T-cell (primary cell): ENCODE measurements around the gene ARAP1. TPM values are rescaled to one million over a fixed set of nuclear protein-coding genes. Genes with fewer than 3 reads are reported as not detected.
A peak's percentile ranks its signal among the peaks of the same experiment; 100 is the strongest.

Source experiments
- ATAC-seq, 4 experiments: fragments of 200-7000 bp in 3 of 4; fragments of 150-1000 bp in 1 of 4; cut with Tn5 transposase; replicated peaks in 1 of 4; 1 replicate in 3 of 4; 2 replicates in 1 of 4; pipeline ENCODE4 v1.10.0; 2021; ENCODE audit warnings: moderate library complexity in 3 of 4, mild to moderate bottlenecking in 2 of 4, moderate number of reproducible peaks in 1 of 4
- CTCF ChIA-PET, 2 donors: fragments of 300-600 bp; sonication (Branson Sonifier 250); formaldehyde crosslinking; loops; one replicate each; lab custom pipeline; 2022; ENCODE audit warnings: antibody characterized with exemption in 2 of 2; lab: Charles Lee
- POLR2A ChIA-PET, 2 donors: fragments of 300-600 bp; sonication (Branson Sonifier 250); formaldehyde crosslinking; loops; one replicate each; lab custom pipeline; 2022; ENCODE audit warnings: antibody characterized with exemption in 2 of 2; lab: Charles Lee
- DNase-seq, 35 experiments: peaks; one replicate each; pipeline versions ENCODE4 v3.0.0 to v3.0.0-alpha.2; 2013 to 2023
- H3K27ac ChIP-seq: one replicate; pipeline ENCODE4 v1.5.1; 2013; ENCODE audit warnings: low read length
- H3K27me3 ChIP-seq, 2 experiments: replicated peaks in 1 of 2; 1 replicate in 1 of 2; 2 replicates in 1 of 2; pipeline versions ENCODE4 v1.6.1 to v1.7.0; 2013; ENCODE audit warnings: low read length in 1 of 2, mixed read lengths in 1 of 2; ENCODE audit not compliant: control insufficient read depth in 2 of 2, insufficient read depth in 2 of 2; ENCODE audit errors: extremely low read depth in 1 of 2
- H3K36me3 ChIP-seq, 2 donors: 1 replicate in 1 of 2; 2 replicates in 1 of 2; pipeline versions ENCODE4 v1.6.1 to v1.7.0; 2013; ENCODE audit warnings: low read length in 1 of 2; ENCODE audit not compliant: control insufficient read depth in 2 of 2, insufficient read depth in 1 of 2; ENCODE audit errors: extremely low read depth in 1 of 2
- H3K4me1 ChIP-seq, 2 experiments: 1 replicate in 1 of 2; 2 replicates in 1 of 2; pipeline versions ENCODE4 v1.6.1 to v1.7.0; 2013; ENCODE audit warnings: low read length in 2 of 2, mixed read lengths in 1 of 2; ENCODE audit not compliant: insufficient read depth in 2 of 2, control insufficient read depth in 1 of 2; ENCODE audit errors: extremely low read depth in 1 of 2
- H3K4me3 ChIP-seq, 2 donors: 1 replicate in 1 of 2; 2 replicates in 1 of 2; pipeline versions ENCODE4 v1.5.1 to v1.7.0; 2013; ENCODE audit warnings: mild to moderate bottlenecking in 2 of 2, low read length in 1 of 2, moderate library complexity in 1 of 2; ENCODE audit not compliant: control insufficient read depth in 1 of 2; ENCODE audit errors: extremely low read depth in 1 of 2
- H3K9me3 ChIP-seq: 2 replicates; pipeline ENCODE4 v1.7.0; 2013
- H3K27ac Mint-ChIP-seq, 2 donors: one replicate each; pipeline ENCODE4 v1.8.0; 2020 to 2021; ENCODE audit warnings: mild to moderate bottlenecking in 2 of 2, mixed read lengths in 2 of 2
- H3K27me3 Mint-ChIP-seq, 2 donors: one replicate each; pipeline ENCODE4 v1.8.0; 2021 to 2022; ENCODE audit warnings: mixed read lengths in 2 of 2
- H3K36me3 Mint-ChIP-seq: one replicate; pipeline ENCODE4 v1.8.0; 2021; ENCODE audit warnings: mixed read lengths
- H3K4me1 Mint-ChIP-seq, 3 donors: one replicate each; pipeline ENCODE4 v1.8.0; 2020 to 2022; ENCODE audit warnings: mixed read lengths in 3 of 3, mild to moderate bottlenecking in 1 of 3
- H3K4me3 Mint-ChIP-seq, 3 donors: one replicate each; pipeline ENCODE4 v1.8.0; 2020 to 2022; ENCODE audit warnings: mild to moderate bottlenecking in 3 of 3, mixed read lengths in 3 of 3, moderate library complexity in 3 of 3
- H3K9me3 Mint-ChIP-seq, 3 donors: one replicate each; pipeline ENCODE4 v1.8.0; 2020 to 2022; ENCODE audit warnings: mixed read lengths in 3 of 3
- WGBS: methylation state at CpG from one replicate; pipeline ENCODE4 v1.1.5; 2013; ENCODE audit warnings: missing lambda C conversion rate; ENCODE audit not compliant: insufficient coverage; 5-methylcytosine and 5-hydroxymethylcytosine counted together
- total RNA-seq, 35 experiments: library from RNA in 6 of 35; stranded (reverse) in 6 of 35; fragments of 120-200 nt in 1 of 35; gene quantifications; one replicate each; pipeline versions ENCODE4 v1.2.1 to v1.2.4 and lab custom pipeline; 2013 to 2026

The ARAP1 gene
- total RNA-seq, 5 donors from 2014 or later (not counting 1 experiment from before 2014, with no cell fraction given): 117 to 162 (median 148) TPM

GRCh38 chr11:72688929-72689328, 63.3 kb downstream of the ARAP1 start:
- H3K4me1 Mint-ChIP-seq: peaks cover 14 to 22% (median 21%) of the 10 kb centered on the region in 3 donors
- Histone ChIP-seq H3K9me3 (no peaks in the 10 kb centered on the region), H3K27ac (no peak overlapping the region), H3K4me1 (peaks cover 0 to 7% of the 10 kb centered on the region in 2 experiments), H3K36me3 (peaks cover 24 to 71% of the 10 kb centered on the region in 2 donors), H3K4me3 (no peak overlapping the region), H3K27me3 (no peaks in the 10 kb centered on the region)
- no peak overlapping the region for H3K4me3 Mint-ChIP-seq
- CTCF ChIA-PET: no interaction called here
- DNase-seq (no peak), ATAC-seq (no peak)
- peaks cover 50% of the 10 kb centered on the region for H3K36me3 Mint-ChIP-seq
- H3K27me3 Mint-ChIP-seq: no peaks in the 10 kb centered on the region
- peak overlapping the region in 1 of 2 donors; percentile 71 for H3K27ac Mint-ChIP-seq
- POLR2A ChIA-PET: no interaction called here
- WGBS: 94% methylated on average over 2 of the region's 7 CpGs
- no peaks in the 10 kb centered on the region for H3K9me3 Mint-ChIP-seq

DNA sequence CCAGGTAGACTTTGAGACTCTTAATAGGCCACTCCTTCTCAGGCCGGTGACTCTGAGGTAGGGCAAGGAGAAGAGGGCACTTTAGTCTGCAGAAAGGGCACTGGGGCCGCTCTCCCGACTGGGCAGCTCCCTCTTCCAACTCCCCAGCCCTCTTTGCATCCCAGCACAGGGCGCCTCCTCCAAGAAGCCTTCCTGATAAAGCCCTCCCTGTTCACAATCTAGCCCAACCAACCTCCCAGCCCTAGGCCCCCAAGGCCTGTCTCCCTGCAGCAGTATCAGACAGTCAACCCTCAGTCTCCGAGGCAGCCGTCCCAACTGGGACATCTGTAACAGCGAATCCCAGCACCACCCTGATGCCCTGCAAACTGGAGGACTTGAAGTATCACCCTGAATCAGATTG, 63.7 kb downstream of the ARAP1 start:
- CTCF ChIA-PET: no interaction called here

DNA sequence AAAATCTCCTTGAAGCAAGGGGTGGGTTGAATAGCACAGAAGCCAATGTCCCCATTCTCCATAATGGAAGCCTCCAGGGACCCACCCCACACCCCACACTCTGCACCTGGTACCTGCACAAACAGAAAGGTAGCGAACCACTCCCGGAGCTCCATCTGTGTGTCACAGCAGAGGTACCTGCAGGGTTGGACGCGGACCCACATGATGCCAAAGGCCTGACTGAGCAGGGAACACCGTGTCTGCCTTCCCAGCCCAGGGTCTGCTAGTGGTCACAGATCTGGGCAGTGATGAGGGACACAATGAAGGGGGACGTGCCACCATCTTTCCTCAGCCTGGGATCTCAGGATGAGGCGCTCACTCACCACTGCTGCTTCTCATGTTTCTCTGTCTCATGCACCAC, 64.9 kb downstream of the ARAP1 start:
- Mint-ChIP-seq H3K27ac (peak overlapping the region; percentile 73 to 77), H3K36me3 (peaks cover 43% of the 10 kb centered on the region), H3K27me3 (no peaks in the 10 kb centered on the region), H3K4me1 (peaks cover 14 to 25% (median 21%) of the 10 kb centered on the region in 3 donors), H3K4me3 (no peak overlapping the region), H3K9me3 (no peaks in the 10 kb centered on the region)
- POLR2A ChIA-PET: no interaction called here
- DNase-seq (no peak), ATAC-seq (no peak)
- H3K27me3 ChIP-seq: no peaks in the 10 kb centered on the region
- H3K36me3 ChIP-seq: peaks cover 20 to 61% of the 10 kb centered on the region in 2 donors
- 100% methylated on average over 4 of the region's 7 CpGs for WGBS
- H3K4me3 ChIP-seq: no peak overlapping the region
- CTCF ChIA-PET: no interaction called here
- peaks cover 0 to 7% of the 10 kb centered on the region in 2 experiments for H3K4me1 ChIP-seq
- H3K9me3 ChIP-seq: no peaks in the 10 kb centered on the region
- H3K27ac ChIP-seq: no peak overlapping the region

More for the DNA sequence above, 63.7 kb downstream of the ARAP1 start:
- peak overlapping the region; percentile 23 to 71 for H3K27ac Mint-ChIP-seq
- H3K9me3 Mint-ChIP-seq: no peaks in the 10 kb centered on the region
- DNase-seq (no peak), ATAC-seq (no peak)
- H3K36me3 ChIP-seq: peaks cover 24 to 70% of the 10 kb centered on the region in 2 donors
- no peak overlapping the region for H3K27ac ChIP-seq
- 95% methylated on average over 4 of the region's 7 CpGs for WGBS
- POLR2A ChIA-PET: no interaction called here
- H3K27me3 ChIP-seq: no peaks in the 10 kb centered on the region
- H3K9me3 ChIP-seq: no peaks in the 10 kb centered on the region
- peaks cover 0 to 7% of the 10 kb centered on the region in 2 experiments for H3K4me1 ChIP-seq
- peaks cover 50% of the 10 kb centered on the region for H3K36me3 Mint-ChIP-seq
- H3K4me3 ChIP-seq: no peak overlapping the region
- H3K27me3 Mint-ChIP-seq: no peaks in the 10 kb centered on the region
- H3K4me3 Mint-ChIP-seq: no peak overlapping the region
- peaks cover 14 to 25% (median 21%) of the 10 kb centered on the region in 3 donors for H3K4me1 Mint-ChIP-seq

DNA sequence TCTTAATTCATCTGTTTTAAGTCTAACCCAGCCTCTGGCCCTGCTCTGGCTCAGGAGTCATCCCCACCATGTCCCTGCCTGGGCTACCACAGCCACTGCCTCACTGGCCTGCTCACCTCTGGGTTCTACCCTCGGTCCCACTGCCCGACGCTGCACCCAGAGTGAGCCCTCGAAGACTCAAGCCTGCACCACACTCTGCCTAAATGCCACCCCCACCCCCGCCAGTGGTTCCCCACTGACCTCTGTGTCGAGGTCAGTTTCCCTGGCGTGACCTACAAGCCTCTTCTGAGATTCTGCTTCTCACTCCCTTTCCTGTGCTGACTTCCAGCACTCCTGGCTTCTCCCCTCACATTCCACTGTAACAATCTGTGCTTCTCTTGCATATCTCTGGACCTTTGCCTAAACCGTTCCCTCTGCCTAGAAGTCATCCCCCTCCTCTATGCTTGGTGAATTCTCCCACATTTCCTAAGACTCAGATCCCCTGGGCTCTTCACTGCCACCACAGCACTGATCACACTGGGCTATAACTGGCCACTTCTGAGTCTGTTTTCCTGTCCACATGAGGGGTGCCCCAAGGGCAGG, 65.5 kb downstream of the ARAP1 start:
- Histone ChIP-seq H3K4me1 (peaks cover 0 to 7% of the 10 kb centered on the region in 2 experiments), H3K36me3 (peaks cover 17 to 55% of the 10 kb centered on the region in 2 donors), H3K27me3 (no peaks in the 10 kb centered on the region), H3K27ac (no peak overlapping the region), H3K9me3 (no peaks in the 10 kb centered on the region), H3K4me3 (no peak overlapping the region)
- H3K36me3 Mint-ChIP-seq: peaks cover 39% of the 10 kb centered on the region
- no peaks in the 10 kb centered on the region for H3K9me3 Mint-ChIP-seq
- H3K27ac Mint-ChIP-seq: peak overlapping the region; percentile 73 to 77
- H3K4me1 Mint-ChIP-seq: peaks cover 14 to 25% (median 21%) of the 10 kb centered on the region in 3 donors
- ChIA-PET CTCF (no interaction called here), POLR2A (no interaction called here)
- no peak for ATAC-seq
- WGBS: 81% methylated on average over 8 of the region's 8 CpGs
- H3K27me3 Mint-ChIP-seq: no peaks in the 10 kb centered on the region
- no peak for DNase-seq
- no peak overlapping the region for H3K4me3 Mint-ChIP-seq

DNA sequence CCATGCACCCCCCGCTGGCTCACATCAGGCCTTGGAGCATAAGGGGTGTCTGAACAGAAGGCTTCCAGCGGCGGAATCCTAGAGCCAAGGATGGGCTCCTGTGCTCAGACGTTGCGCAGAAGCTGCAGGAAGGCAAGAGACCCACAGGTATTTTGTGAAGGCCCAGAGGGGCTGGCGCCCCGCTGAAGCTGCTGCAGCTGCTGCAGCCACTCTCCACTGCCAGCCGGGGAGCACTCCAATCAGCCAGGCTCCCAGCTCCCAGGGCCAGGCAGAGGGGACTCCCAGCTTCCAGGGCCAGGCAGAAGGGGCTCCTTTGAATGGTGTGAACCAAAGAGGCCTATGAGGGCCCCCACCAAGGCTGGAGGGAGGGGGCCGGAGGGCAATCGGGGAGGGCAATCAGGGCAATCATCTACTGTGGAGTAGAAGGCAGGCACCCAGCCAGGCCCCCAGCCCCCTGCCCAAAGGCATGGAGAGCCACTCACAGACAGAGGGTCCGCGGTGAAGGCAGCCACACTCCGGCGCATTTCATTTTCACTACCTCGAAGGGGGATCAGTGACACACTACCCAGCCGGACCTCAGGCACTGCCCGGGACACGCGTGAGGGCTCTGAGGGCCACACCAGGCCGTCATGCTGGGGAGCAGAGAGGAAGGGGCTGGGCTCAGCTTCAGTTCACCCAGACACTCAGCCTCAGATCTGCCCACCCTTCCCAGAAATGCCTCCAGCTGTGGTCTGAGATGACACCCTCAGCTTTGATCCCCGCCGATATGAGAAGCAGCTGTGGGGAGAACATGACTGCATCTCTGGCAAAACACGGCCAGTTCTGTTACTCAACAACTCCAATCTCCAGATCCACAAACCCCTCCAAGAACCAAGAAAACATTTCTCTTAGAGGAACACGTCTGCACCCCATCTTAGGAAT, 66.4 kb downstream of the ARAP1 start:
- Mint-ChIP-seq H3K27me3 (no peaks in the 10 kb centered on the region), H3K9me3 (no peaks in the 10 kb centered on the region), H3K4me3 (no peak overlapping the region), H3K36me3 (peaks cover 30% of the 10 kb centered on the region), H3K4me1 (peaks cover 14 to 29% (median 21%) of the 10 kb centered on the region in 3 donors), H3K27ac (peak overlapping the region; percentile 73 to 77)
- Histone ChIP-seq H3K27me3 (no peaks in the 10 kb centered on the region), H3K4me1 (peaks cover 0 to 7% of the 10 kb centered on the region in 2 experiments), H3K27ac (no peak overlapping the region), H3K36me3 (peaks cover 17 to 48% of the 10 kb centered on the region in 2 donors), H3K4me3 (no peak overlapping the region), H3K9me3 (no peaks in the 10 kb centered on the region)
- CTCF ChIA-PET: no interaction called here
- DNase-seq (no peak), ATAC-seq (no peak)
- WGBS: 63% methylated on average over 22 of the region's 24 CpGs
- POLR2A ChIA-PET: no interaction called here

- Mint-ChIP-seq H3K9me3 (no peaks in the 10 kb centered on the region), H3K4me1 (peaks cover 14 to 29% (median 14%) of the 10 kb centered on the region in 3 donors), H3K4me3 (no peak overlapping the region), H3K36me3 (peaks cover 20% of the 10 kb centered on the region), H3K27ac (peak overlapping the region in 1 of 2 donors; percentile 78), H3K27me3 (no peaks in the 10 kb centered on the region)
- POLR2A ChIA-PET: no interaction called here
- H3K4me3 ChIP-seq: no peak overlapping the region
- peaks cover 16 to 37% of the 10 kb centered on the region in 2 donors for H3K36me3 ChIP-seq
- H3K27ac ChIP-seq: no peak overlapping the region
- ATAC-seq (peak; percentile 57 to 64 (median 62)), DNase-seq (peak in 26 of 35 experiments; percentile 9 to 50 (median 24))
- H3K4me1 ChIP-seq: peaks cover 0 to 7% of the 10 kb centered on the region in 2 experiments
- no peaks in the 10 kb centered on the region for H3K9me3 ChIP-seq
- CTCF ChIA-PET: interaction anchor here (0.6 to 2.1 kb wide), 8 partner anchors 12 to 232 kb away, joined by 3 to 10 read pairs (median 4); no protein-coding TSS in a partner anchor
- WGBS: 67% methylated on average over 7 of the region's 9 CpGs
- no peaks in the 10 kb centered on the region for H3K27me3 ChIP-seq
Observed at GRCh38 chr11:72684236-72684912, 67.8 kb downstream of the ARAP1 start.
